ACC112 (cell line): Measurements from ENCODE around the gene SPRED2.
A peak's percentile ranks its signal among the peaks of the same experiment; 100 is the strongest.

ENCODE experiments used
- H2AFZ ChIP-seq: fragments of 200-600 bp; sonication (generic); one replicate; pipeline ENCODE4 v1.6.0; 2017; ENCODE audit warnings: antibody characterized with exemption, low read length; ENCODE audit not compliant: unreplicated experiment
- H3K27ac ChIP-seq: fragments of 200-600 bp; sonication (generic); 2 replicates; pipeline ENCODE4 v1.5.1; 2014; ENCODE audit warnings: low read depth, mild to moderate bottlenecking, antibody characterized with exemption, low read length, moderate library complexity
- H3K27me3 ChIP-seq: fragments of 200-600 bp; sonication (generic); 2 replicates; pipeline ENCODE4 v1.6.1; 2014; ENCODE audit warnings: mild to moderate bottlenecking, antibody characterized with exemption, low read length, moderate library complexity, mixed read lengths; ENCODE audit not compliant: insufficient read depth
- H3K36me3 ChIP-seq: fragments of 200-600 bp; sonication (generic); 2 replicates; pipeline ENCODE4 v1.6.1; 2016; ENCODE audit warnings: mild to moderate bottlenecking, antibody characterized with exemption, low read length, moderate library complexity, mixed read lengths; ENCODE audit not compliant: insufficient read depth
- H3K4me1 ChIP-seq: fragments of 200-600 bp; sonication (generic); one replicate; pipeline ENCODE4 v1.6.1; 2016; ENCODE audit warnings: low read length, mixed read lengths; ENCODE audit not compliant: insufficient read depth, unreplicated experiment, control insufficient read depth
- H3K4me3 ChIP-seq: fragments of 200-600 bp; sonication (generic); 2 replicates; pipeline ENCODE4 v1.5.1; 2014; ENCODE audit warnings: mild to moderate bottlenecking, low read depth, low read length
- H3K79me2 ChIP-seq: fragments of 200-600 bp; sonication (generic); one replicate; pipeline ENCODE4 v1.6.0; 2016; ENCODE audit warnings: low read length; ENCODE audit not compliant: control insufficient read depth, unreplicated experiment, insufficient read depth

Gene SPRED2

GRCh38 chr2:65442420-65443020 lies 10.1 kb upstream of the SPRED2 start:
- H3K36me3 ChIP-seq = no peaks in the 10 kb centered on the region
- peaks cover 3% of the 10 kb centered on the region for H3K4me1 ChIP-seq
- no peaks in the 10 kb centered on the region for H3K79me2 ChIP-seq
- no peak overlapping the region for H3K4me3 ChIP-seq
- H2AFZ ChIP-seq = no peak overlapping the region
- H3K27ac ChIP-seq = no peak overlapping the region
- H3K27me3 ChIP-seq = no peaks in the 10 kb centered on the region

GRCh38 chr2:65438137-65438899 lies 5.9 kb upstream of the SPRED2 start:
- Histone ChIP-seq H3K36me3 (no peaks in the 10 kb centered on the region), H3K79me2 (peaks cover 5% of the 10 kb centered on the region), H3K4me1 (peaks cover 15% of the 10 kb centered on the region), H2AFZ (no peak overlapping the region), H3K4me3 (no peak overlapping the region), H3K27ac (no peak overlapping the region), H3K27me3 (no peaks in the 10 kb centered on the region)

GRCh38 chr2:65437392-65438135 lies 5.2 kb upstream of the SPRED2 start:
- H3K79me2 ChIP-seq = peaks cover 10% of the 10 kb centered on the region
- H3K36me3 ChIP-seq = no peaks in the 10 kb centered on the region
- peaks cover 15% of the 10 kb centered on the region for H3K4me1 ChIP-seq
- H3K27ac ChIP-seq = peak overlapping the region; percentile 97
- H2AFZ ChIP-seq = peak overlapping the region; percentile 77
- peak overlapping the region; percentile 83 for H3K4me3 ChIP-seq
- H3K27me3 ChIP-seq = no peaks in the 10 kb centered on the region

DNA sequence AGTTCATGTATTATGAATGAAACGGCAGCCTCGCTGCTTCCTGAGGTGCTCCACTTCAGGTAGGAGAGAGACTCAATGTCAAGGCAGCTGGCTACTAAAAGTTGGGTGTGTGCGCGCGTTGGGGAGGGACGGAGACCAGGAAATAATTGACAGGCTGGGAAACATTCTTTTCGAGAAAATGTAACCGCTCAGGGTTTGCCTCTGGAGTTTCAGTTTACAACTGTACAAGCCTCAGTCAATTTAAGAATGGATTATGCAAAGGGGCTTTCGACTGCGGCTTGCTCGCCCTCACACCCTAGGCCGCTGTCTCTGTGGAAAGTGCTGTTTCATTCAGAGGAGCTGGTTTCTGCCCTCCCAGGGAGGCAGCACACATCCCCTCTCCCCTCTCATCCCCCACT lies 4.4 kb upstream of the SPRED2 start:
- Histone ChIP-seq H3K27ac (peak overlapping the region; percentile 97), H3K36me3 (no peaks in the 10 kb centered on the region), H3K79me2 (peaks cover 13% of the 10 kb centered on the region), H3K4me3 (peak overlapping the region; percentile 83), H3K27me3 (no peaks in the 10 kb centered on the region), H2AFZ (peak overlapping the region; percentile 77), H3K4me1 (peaks cover 15% of the 10 kb centered on the region)

- no peaks in the 10 kb centered on the region for H3K36me3 ChIP-seq
- peak overlapping the region; percentile 84 for H2AFZ ChIP-seq
- H3K4me1 ChIP-seq = peaks cover 15% of the 10 kb centered on the region
- H3K4me3 ChIP-seq = peak overlapping the region; percentile 83
- peak overlapping the region; percentile 97 for H3K27ac ChIP-seq
- H3K79me2 ChIP-seq = peaks cover 18% of the 10 kb centered on the region
- no peaks in the 10 kb centered on the region for H3K27me3 ChIP-seq
Observed at GRCh38 chr2:65436169-65436823, 3.9 kb upstream of the SPRED2 start.

DNA sequence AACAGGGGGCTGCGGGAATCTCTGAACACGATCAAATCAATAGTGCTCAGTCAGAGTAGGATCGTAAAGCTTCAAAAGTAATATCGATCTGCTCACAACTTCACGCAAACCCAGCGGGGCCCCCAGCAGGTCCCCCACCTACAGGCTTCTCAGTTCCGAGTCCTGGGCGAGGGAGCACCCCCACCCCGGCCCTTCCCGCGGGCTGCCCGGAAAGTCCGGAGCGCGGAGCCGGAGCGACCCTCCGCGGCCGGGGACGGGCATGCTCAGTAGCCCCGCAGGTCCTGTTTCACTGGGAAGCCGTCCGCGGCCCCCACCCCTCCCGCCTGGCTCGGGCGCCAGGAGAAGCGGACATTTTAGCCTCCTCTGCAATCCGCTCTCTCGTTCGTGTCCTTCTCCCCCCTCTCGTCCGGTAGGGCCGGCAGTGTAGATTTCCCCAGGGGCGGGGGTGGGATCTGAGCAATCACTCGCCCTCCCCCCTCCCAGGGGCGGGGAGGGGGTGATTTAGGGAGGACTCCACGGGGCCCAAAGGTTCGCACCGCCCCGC lies 3.3 kb upstream of the SPRED2 start:
- H3K4me3 ChIP-seq = peak overlapping the region; percentile 83
- H3K4me1 ChIP-seq = peaks cover 15% of the 10 kb centered on the region
- H3K27me3 ChIP-seq = no peaks in the 10 kb centered on the region
- peak overlapping the region; percentile 84 for H2AFZ ChIP-seq
- no peaks in the 10 kb centered on the region for H3K36me3 ChIP-seq
- H3K27ac ChIP-seq = peak overlapping the region; percentile 97
- peaks cover 24% of the 10 kb centered on the region for H3K79me2 ChIP-seq

GRCh38 chr2:65434592-65435241 lies 2.3 kb upstream of the SPRED2 start:
- H3K4me1 ChIP-seq = peaks cover 15% of the 10 kb centered on the region
- H3K27me3 ChIP-seq = no peaks in the 10 kb centered on the region
- no peak overlapping the region for H3K27ac ChIP-seq
- H2AFZ ChIP-seq = no peak overlapping the region
- 0 out of 2 replicates have a peak overlapping the region, but pooled peaks have one; percentile 83 for H3K4me3 ChIP-seq
- no peaks in the 10 kb centered on the region for H3K36me3 ChIP-seq
- H3K79me2 ChIP-seq = peaks cover 34% of the 10 kb centered on the region

GRCh38 chr2:65431421-65432226 lies 775 bp downstream of the SPRED2 start:
- Histone ChIP-seq H3K79me2 (peaks cover 63% of the 10 kb centered on the region), H3K27ac (peak overlapping the region; percentile 51), H3K4me1 (peaks cover 10% of the 10 kb centered on the region), H2AFZ (peak overlapping the region; percentile 75), H3K4me3 (peak overlapping the region; percentile 96), H3K27me3 (no peaks in the 10 kb centered on the region), H3K36me3 (no peaks in the 10 kb centered on the region)

DNA sequence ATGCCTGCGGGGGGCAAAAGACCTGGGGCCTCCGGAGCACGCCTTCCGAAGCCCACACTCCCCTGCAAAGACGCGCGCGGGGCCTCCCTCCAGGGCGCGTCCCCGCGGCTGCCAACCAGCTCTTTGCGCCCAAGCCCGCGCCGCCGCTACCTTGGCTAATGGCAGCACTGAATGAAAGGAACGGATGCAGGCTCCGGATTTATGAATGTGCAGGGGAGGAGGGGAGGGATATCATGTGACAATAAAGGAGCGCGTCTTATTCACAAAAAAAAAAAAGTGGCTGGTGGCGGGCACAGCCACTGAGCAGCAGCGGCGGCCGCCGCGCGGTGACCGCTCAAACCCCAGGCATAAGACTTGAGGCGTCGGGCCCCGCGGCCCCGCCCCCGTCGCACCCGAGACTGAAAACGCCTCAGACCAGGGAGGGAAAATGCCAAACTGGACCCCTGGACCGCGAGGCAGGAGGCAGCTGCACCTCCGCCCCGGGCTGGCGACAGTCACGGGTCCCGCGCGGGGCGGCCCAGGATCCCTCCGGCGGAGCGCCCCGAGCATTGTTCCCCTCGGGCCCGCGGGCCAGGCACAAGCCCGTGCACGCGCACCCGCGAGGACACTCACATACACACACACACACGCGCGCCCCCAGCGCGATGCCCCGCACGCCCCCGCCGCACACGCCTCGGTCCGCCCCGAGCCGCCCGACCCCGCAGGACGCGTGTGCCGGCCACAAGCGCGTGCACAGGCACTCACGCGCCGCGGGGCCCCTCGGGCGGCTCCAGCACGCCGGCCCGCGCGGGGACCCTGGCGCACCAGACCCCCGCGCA lies 1.6 kb downstream of the SPRED2 start:
- Histone ChIP-seq H3K79me2 (peaks cover 71% of the 10 kb centered on the region), H3K4me3 (peak overlapping the region; percentile 96), H2AFZ (peak overlapping the region; percentile 75), H3K36me3 (no peaks in the 10 kb centered on the region), H3K27ac (peak overlapping the region; percentile 51; the same call in 1 of the 2 replicates), H3K27me3 (no peaks in the 10 kb centered on the region), H3K4me1 (peaks cover 10% of the 10 kb centered on the region)
